ENCODE measurements around the gene INO80E.
"Not testable (repeated sequence)": the region's sequence is repeated elsewhere in the genome, so short reads cannot be mapped to it uniquely, and the experiment has no call there.

The INO80E gene

GRCh38 chr16:30025156-30025555, 29.1 kb downstream of the INO80E start:
- TF ChIP-seq JUND (IDR thresholded peaks at IDR 0.05; ENCODE audit: low read depth): no peak
- in situ Hi-C loops (cut with HindIII; ENCODE audit: low pct_unique_long_range_greater_than_20kb, low sequenced_read_pairs): no loop called here
- DNase-seq (ENCODE audit: low read depth in 1 of 2, low spot score in 1 of 2): no peak

- no peak for TF ChIP-seq JUND (IDR thresholded peaks at IDR 0.05; ENCODE audit: low read depth)
- in situ Hi-C loops (cut with HindIII; ENCODE audit: low pct_unique_long_range_greater_than_20kb, low sequenced_read_pairs): no loop called here
- DNase-seq (ENCODE audit: low read depth in 1 of 2, low spot score in 1 of 2): no peak
Observed at GRCh38 chr16:30025574-30025973, 29.5 kb downstream of the INO80E start.

DNA sequence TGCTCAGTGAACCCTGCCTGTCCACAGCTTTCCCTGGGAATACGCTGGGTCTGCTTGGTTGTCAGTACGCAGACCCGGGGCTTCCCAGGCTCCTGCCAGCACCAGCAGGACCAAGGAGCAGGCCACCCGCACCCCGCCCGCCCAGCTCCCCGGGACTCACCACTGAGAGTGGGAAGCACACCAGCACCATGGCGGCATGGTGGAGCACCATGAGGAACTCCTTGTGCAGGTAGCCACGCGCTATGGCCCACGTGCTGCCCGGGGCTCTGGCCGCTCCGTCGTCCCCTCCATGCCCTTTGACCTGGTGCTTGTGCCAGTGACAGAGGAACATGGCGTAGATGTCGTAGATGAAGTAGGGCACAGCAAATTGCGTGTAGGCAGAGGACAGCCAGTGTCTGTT, 30.4 kb downstream of the INO80E start:
- no peak for TF ChIP-seq JUND (IDR thresholded peaks at IDR 0.05; ENCODE audit: low read depth)
- DNase-seq (ENCODE audit: low read depth in 1 of 2, low spot score in 1 of 2): no peak
- in situ Hi-C loops (cut with HindIII; ENCODE audit: low pct_unique_long_range_greater_than_20kb, low sequenced_read_pairs): no loop called here

GRCh38 chr16:30027588-30028437, 31.8 kb downstream of the INO80E start:
- in situ Hi-C loops (cut with HindIII; ENCODE audit: low pct_unique_long_range_greater_than_20kb, low sequenced_read_pairs): no loop called here
- no peak for DNase-seq (ENCODE audit: low read depth in 1 of 2, low spot score in 1 of 2)
- no peak for TF ChIP-seq JUND (IDR thresholded peaks at IDR 0.05; ENCODE audit: low read depth)

DNA sequence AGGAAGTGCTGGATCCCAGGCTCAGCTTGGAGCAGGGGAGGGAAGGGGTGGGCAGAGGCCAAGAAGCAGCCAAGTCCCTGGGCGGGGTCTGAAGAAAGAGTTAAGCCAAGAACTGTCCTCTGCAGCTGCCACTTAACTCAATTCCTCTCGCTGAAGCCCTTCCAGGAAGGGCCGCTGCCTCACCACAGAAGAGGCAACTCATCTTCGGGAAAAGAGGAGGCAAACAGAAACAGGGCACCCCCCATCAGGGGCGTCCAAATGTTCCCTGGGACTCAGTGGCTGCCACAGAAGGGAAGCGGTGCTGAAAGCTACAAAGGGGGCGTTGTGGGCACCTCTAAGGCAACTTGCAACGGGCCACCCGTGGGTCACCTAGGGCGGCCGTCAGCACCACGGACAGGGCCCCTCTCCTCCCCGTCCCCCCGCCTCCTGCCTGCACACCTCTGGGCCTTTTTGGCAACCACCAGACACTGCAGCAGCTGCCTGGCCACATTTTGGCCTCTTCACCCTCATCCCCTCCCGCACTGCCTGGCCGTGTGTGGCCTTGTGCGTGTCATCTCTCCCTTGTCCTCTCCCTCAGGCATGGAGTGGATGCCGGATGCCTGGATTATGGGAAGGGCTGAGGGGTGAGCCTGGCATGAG, 32.5 kb downstream of the INO80E start:
- DNase-seq (ENCODE audit: low read depth in 1 of 2, low spot score in 1 of 2): peak; percentile 19 to 66
- in situ Hi-C loops (cut with HindIII; ENCODE audit: low pct_unique_long_range_greater_than_20kb, low sequenced_read_pairs): no loop called here
- TF ChIP-seq JUND (IDR thresholded peaks at IDR 0.05; ENCODE audit: low read depth): no peak

GRCh38 chr16:30030011-30030685, 34.1 kb downstream of the INO80E start:
- in situ Hi-C loops (cut with HindIII; ENCODE audit: low pct_unique_long_range_greater_than_20kb, low sequenced_read_pairs): no loop called here
- no peak for TF ChIP-seq JUND (IDR thresholded peaks at IDR 0.05; ENCODE audit: low read depth)

GRCh38 chr16:30030841-30031413, 34.9 kb downstream of the INO80E start, which contains the start of gene TLCD3B:
Gene TLCD3B (minus strand): TSS chr16:30031271. CDS start chr16:30030527, 744 bp downstream.
- TF ChIP-seq JUND (IDR thresholded peaks at IDR 0.05; ENCODE audit: low read depth): no peak
- in situ Hi-C loops (cut with HindIII; ENCODE audit: low pct_unique_long_range_greater_than_20kb, low sequenced_read_pairs): no loop called here

More at GRCh38 chr16:30030011-30030685, 34.1 kb downstream of the INO80E start:
- no peak for DNase-seq (ENCODE audit: low read depth in 1 of 2, low spot score in 1 of 2)

DNA sequence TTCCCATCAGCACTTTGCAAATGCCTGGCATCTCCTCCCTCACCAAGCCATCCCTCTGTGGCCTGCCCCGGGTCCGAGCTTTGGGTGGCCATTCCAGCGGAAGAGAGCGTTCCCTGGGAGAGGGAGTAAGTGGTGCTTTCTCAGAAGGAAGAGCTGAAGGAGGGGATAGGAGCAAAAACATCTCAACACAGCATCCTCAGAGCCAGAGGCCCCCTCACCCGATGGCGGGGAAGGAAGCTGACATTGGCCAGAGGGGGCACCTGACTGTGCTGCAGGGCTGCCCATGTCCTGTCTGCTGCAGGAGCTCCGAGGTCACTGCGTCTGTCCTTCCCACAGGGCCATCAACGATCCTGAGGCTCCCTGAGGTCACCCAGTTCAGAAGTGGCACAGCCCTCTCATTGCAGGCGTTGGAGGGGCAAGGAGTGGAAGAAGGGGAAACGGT, 35.5 kb downstream of the INO80E start:
- in situ Hi-C loops (cut with HindIII; ENCODE audit: low pct_unique_long_range_greater_than_20kb, low sequenced_read_pairs): no loop called here
- no peak for TF ChIP-seq JUND (IDR thresholded peaks at IDR 0.05; ENCODE audit: low read depth)
- DNase-seq (ENCODE audit: low read depth in 1 of 2, low spot score in 1 of 2): no peak

More at GRCh38 chr16:30030841-30031413, 34.9 kb downstream of the INO80E start, which contains the start of gene TLCD3B:
- no peak for DNase-seq (ENCODE audit: low read depth in 1 of 2, low spot score in 1 of 2)

- DNase-seq (ENCODE audit: low read depth in 1 of 2, low spot score in 1 of 2): peak in 1 of 2 experiments; percentile 77
- in situ Hi-C loops (cut with HindIII; ENCODE audit: low pct_unique_long_range_greater_than_20kb, low sequenced_read_pairs): no loop called here
Observed at GRCh38 chr16:30032083-30032819, 36.2 kb downstream of the INO80E start.

DNA sequence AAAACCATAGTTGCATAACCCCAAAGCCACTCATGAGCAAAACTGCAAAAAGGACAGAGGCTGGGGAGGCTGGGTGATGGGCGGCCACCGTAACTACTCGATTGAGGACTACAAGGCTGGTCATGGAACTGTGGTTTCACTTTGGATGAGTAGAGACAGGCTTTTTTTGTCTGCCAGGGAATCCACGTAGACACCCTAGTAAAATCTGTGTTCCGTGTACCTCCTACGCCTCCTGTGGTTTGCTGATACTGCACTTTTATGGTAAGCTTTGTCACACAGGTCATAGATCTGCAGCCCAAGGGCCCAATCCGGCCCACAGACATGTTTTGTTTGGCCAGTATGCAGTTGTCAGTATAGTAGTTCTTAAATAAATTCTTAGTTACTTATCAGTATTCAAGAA, 37.2 kb downstream of the INO80E start:
- in situ Hi-C loops (cut with HindIII; ENCODE audit: low pct_unique_long_range_greater_than_20kb, low sequenced_read_pairs): no loop called here
- DNase-seq (ENCODE audit: low read depth in 1 of 2, low spot score in 1 of 2): no peak
- TF ChIP-seq JUND (IDR thresholded peaks at IDR 0.05; ENCODE audit: low read depth): no peak

More at GRCh38 chr16:30032083-30032819, 36.2 kb downstream of the INO80E start:
- no peak for TF ChIP-seq JUND (IDR thresholded peaks at IDR 0.05; ENCODE audit: low read depth)

- TF ChIP-seq JUND (IDR thresholded peaks at IDR 0.05; ENCODE audit: low read depth): no peak
- no peak for DNase-seq (ENCODE audit: low read depth in 1 of 2, low spot score in 1 of 2)
- in situ Hi-C loops (cut with HindIII; ENCODE audit: low pct_unique_long_range_greater_than_20kb, low sequenced_read_pairs): no loop called here
Observed at GRCh38 chr16:30040221-30040620, 44.2 kb downstream of the INO80E start.

DNA sequence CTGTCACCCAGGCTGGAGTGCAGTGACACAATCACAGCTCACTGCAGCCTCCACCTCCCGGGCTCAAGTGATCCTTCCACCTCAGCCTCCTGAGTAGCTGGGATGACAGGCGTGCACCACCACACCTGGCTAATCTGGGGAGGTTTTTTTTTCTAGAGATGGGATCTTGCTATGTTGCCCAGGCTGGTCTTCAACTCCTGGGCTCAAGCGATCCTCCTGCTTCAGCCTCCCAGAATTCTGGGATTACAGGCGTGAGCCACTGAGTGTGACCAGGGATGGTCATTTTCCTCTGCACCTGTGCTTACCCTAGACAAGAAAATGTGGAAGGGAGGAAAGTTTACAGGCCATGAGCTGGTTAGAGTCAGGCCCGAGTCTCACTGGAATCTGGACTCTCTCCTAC, 44.6 kb downstream of the INO80E start:
- DNase-seq (ENCODE audit: low read depth in 1 of 2, low spot score in 1 of 2); in situ Hi-C loops (cut with HindIII; ENCODE audit: low pct_unique_long_range_greater_than_20kb, low sequenced_read_pairs): not testable (repeated sequence)

Measured in T47D (cell line).